Measurements from ENCODE around the gene CCDC136.

Gene CCDC136

DNA sequence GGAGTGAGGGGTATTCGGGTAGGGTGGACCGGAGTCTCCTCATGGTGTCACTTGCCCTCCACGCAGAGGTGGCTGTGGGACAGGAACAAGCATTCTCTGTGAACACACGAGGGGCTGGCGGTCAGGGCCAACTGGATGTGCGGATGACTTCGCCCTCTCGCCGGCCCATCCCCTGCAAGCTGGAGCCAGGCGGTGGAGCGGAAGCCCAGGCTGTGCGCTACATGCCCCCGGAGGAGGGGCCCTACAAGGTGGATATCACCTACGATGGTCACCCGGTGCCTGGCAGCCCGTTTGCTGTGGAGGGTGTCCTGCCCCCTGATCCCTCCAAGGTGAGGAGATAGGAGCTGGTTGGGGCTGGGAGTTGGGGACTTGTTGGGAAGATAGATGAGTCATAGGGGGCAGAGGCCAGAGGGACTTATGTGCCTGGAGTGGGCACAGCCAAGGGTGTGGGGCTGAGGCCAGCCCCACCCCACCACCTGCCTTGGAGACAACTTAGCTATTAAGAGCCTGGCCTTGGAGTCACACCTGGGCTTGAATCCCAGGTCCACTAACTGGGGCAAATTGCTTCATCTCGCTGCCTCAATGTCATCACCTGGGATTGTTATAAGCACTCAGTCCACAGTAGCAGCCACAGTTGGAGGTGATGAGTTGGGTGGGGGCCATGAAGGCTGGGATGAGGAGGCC lies 52.3 kb downstream of the CCDC136 start:
- no peak for DNase-seq (ENCODE audit: low read depth in 1 of 2, low spot score in 1 of 2)

- no peak for DNase-seq (ENCODE audit: low read depth in 1 of 2, low spot score in 1 of 2)
These were observed 53.1 kb downstream of the CCDC136 start for GRCh38 chr7:128844777-128845311.

DNA sequence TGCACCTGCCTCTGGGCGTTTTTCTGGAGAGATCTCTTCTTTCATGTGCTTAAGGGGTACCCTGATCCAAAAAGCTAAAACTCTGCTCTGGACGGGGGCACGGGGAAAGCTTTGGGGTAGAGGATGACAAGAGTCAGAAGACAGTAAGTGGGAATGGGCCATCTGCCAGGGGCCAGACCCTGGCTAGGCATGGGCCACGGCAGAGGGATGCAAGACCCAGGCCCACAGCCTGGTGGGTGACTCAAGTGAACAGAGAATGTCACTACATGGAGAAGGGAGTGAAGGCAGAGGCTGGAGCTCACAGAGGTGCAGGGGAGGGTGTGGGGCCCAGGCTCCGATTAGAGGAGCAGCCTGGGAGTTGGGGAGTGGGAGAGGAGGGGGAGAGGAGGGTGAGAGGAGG lies 53.7 kb downstream of the CCDC136 start:
- no peak for DNase-seq (ENCODE audit: low read depth in 1 of 2, low spot score in 1 of 2)

- no peak for DNase-seq (ENCODE audit: low read depth in 1 of 2, low spot score in 1 of 2)
These were observed 54.2 kb downstream of the CCDC136 start for GRCh38 chr7:128845987-128846386.

DNA sequence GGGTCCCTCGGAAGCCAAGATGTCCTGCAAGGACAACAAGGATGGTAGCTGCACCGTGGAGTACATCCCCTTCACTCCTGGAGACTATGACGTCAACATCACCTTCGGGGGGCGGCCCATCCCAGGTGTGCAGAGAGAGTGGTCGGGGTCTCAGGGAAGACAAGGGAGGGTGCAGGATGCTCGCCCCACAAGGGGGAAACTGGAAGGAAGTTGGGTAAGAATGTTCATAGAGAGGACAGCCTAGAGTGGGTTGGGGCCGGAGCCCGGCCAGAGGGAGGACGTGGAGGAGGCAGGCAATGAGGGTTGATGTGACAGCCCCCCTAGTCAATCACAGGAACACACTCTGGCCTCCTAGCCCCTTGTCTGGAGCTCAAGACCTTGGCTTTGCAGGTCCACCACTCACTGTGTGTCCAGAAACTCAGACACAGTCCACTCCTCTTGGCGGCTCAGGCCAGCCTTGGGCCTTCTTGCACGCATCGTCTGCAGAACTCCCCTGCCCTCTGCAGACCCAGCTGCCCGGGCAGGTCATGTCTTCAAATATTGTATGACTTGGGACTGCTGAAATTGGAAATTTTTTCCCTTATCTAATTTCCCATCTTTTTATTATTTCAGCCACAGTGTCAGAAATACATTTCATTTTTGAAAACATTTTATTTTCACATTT lies 55.1 kb downstream of the CCDC136 start:
- no peak for DNase-seq (ENCODE audit: low read depth in 1 of 2, low spot score in 1 of 2)

GRCh38 chr7:128847721-128848211 lies 56.0 kb downstream of the CCDC136 start:
- DNase-seq (ENCODE audit: low read depth in 1 of 2, low spot score in 1 of 2): no peak

DNA sequence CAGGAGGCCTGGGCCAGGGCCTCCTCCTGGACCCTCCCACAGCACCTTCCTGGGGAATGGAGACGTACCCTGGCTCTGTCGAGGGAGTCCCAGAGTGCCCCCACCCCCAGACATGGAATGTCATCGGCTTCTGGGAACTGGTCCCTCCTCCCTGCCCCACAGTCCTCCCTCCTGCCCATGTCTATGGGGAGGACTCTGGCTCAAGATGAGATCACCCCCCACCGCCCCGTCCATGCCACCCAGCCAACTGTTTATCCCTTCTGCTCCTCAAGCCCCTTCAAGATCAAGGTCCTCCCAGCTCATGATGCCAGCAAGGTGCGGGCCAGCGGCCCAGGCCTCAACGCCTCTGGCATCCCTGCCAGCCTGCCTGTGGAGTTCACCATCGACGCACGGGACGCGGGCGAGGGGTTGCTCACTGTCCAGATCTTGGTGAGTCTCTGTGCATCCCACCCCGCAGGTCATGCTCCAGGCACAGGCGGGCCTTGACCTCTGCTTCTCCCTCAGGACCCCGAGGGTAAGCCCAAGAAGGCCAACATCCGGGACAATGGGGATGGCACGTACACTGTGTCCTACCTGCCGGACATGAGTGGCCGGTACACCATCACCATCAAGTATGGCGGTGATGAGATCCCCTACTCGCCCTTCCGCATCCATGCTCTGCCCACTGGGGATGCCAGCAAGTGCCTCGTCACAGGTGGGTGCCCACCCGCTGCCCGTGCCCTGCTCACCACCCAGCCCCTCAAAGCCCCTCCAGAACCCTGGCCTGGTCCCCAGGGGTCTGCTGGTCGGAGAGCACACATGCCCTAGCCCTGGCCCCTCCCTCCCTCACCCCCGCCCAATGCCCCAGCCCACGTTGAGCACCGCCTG lies 56.8 kb downstream of the CCDC136 start:
- no peak for DNase-seq (ENCODE audit: low read depth in 1 of 2, low spot score in 1 of 2)

- DNase-seq (ENCODE audit: low read depth in 1 of 2, low spot score in 1 of 2): no peak
These were observed 57.4 kb downstream of the CCDC136 start for GRCh38 chr7:128849156-128849515.

- DNase-seq (ENCODE audit: low read depth in 1 of 2, low spot score in 1 of 2): no peak
These were observed 58.2 kb downstream of the CCDC136 start for GRCh38 chr7:128849804-128850490.

- no peak for DNase-seq (ENCODE audit: low read depth in 1 of 2, low spot score in 1 of 2)
These were observed 60.9 kb downstream of the CCDC136 start for GRCh38 chr7:128852537-128853254.

DNA sequence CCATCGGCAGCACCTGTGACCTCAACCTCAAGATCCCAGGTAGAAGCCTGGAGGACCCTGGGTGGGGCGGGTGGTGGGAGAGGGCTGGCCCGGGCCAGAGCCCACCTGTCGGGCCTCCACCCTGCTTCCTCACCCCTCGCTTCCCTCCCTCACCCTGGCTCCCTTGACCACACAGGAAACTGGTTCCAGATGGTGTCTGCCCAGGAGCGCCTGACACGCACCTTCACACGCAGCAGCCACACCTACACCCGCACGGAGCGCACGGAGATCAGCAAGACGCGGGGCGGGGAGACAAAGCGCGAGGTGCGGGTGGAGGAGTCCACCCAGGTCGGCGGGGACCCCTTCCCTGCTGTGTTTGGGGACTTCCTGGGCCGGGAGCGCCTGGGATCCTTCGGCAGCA lies 62.0 kb downstream of the CCDC136 start:
- no peak for DNase-seq (ENCODE audit: low read depth in 1 of 2, low spot score in 1 of 2)

GRCh38 chr7:128854396-128854795 lies 62.6 kb downstream of the CCDC136 start:
- DNase-seq (ENCODE audit: low read depth in 1 of 2, low spot score in 1 of 2): no peak

DNA sequence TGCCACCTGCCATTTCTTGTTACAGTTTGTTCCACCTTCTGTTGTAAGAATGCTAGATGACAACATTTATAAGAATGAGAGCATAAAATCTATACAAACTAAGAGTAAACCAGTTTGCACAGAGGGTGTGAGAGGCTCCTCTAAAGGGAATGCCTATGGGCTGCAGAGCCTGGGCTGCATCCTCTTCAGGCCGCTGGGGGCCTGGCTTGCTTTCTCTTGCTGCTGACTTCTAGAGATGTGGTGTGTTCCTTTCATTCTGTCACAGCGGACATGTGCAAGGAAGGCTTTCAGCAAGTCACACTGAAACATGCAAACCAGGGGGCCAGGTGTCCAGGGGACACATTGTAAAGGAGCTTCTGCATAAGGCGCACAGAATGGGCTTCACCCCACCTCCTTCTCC lies 63.8 kb downstream of the CCDC136 start:
- DNase-seq (ENCODE audit: low read depth in 1 of 2, low spot score in 1 of 2): no peak

DNA sequence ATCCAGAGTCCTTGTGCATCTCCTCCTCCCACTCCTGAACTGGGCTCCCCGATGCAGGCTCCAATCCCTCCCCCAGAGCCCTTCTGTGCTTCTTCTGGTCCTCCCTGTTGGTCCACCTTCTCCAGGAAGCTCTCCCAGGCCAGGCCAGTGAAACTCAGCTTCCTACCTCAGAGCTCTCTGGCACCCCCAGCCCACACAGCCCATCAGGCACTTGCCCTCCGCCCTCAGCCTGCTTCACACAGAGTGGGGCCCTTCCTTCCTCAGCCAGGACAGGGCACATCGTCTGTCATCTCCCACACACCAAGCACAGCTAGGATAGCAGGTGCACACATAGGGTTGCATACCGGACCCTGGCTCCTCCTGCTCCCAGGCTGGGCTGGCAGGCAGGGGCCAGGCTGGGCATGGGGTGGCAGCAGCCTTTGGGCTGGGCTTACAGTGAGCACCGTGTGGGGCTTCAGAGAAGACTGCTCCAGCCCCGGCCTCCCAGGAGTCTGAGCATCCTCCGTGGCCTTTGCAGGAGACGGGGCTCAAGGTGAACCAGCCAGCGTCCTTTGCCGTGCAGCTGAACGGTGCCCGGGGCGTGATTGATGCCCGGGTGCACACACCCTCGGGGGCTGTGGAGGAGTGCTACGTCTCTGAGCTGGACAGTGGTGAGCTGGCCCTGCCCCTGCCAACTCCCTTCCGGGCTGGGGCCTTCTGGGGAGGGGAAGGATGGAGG lies 64.4 kb downstream of the CCDC136 start:
- no peak for DNase-seq (ENCODE audit: low read depth in 1 of 2, low spot score in 1 of 2)

DNA sequence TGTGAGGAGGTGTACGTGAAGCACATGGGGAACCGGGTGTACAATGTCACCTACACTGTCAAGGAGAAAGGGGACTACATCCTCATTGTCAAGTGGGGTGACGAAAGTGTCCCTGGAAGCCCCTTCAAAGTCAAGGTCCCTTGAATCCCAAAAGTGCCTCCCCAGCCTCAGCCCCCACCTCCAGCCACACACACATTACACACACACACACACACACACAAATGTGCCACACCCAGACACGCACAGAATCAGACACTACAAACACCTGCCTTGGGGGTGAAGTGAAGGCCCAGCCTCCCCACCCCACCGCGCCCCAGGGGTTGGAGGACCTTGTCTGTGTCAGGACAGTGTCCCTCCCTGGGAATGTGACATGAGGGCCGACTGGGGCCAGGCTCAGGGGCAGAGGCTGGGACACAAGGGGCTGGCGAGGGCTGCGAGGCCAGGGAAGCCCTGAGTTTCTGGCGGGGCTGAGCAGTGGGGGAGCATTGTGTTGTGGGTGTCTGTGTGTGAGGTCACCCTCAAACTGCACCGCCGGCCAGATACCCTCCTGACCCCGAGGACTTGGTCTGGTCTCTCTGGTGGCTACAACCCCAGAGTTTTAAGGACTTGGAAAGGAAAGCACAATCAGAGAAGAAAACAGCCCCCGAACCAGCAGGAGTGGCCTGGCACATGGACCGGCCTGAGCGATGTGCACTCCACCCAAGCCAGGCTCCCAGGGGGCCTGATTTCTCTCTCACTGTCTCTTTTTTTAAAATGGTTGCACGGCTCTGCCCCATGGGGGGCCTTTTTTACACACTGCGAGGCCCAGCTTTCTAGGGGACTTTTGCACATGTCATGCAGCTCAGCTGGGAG lies 66.8 kb downstream of the CCDC136 start:
- no peak for DNase-seq (ENCODE audit: low read depth in 1 of 2, low spot score in 1 of 2)

DNA sequence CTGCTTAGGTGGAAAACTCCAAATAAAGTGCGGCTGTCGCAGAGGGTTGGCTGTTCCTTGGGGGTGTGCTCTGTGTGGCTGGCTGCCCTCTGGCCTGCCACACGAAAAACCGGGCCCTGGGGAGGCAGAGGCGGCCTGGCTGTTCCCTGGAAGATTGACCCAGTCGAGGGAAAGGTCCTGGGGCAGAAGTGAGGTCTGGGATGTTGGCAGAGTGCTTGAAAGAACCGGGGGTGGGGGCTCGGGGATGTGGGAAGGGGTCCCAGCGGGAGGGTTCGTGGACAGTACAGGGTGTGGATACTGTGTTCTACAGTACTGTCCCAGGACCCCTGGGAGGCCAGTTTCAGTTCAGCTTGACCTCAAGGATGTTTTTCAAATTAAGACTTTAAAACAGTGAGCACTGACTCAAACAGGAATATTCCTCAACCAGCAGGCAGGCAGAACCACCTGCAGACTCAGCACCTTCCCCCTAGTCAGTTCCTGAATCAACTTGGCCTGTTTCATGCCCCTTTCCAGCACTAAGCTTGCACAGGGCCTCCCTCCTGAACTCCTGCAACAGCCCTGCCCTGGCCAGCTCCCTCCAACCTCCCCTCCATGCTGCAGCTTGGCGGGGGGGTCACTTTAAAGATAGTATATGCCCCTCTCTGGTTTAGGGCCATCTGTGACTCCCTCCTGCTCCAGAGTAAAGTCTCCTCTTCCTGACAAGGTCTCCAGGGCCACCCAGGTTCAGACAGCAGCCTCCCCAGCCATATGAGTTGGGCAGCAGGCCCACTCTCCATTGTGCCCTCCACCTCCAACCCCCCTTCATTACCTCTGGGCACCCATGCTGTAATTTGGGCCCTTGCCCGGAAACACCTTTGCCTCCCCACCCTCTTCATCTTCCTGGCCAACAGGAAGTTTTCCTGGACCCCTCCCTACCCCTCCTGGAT lies 67.7 kb downstream of the CCDC136 start:
- DNase-seq (ENCODE audit: low read depth in 1 of 2, low spot score in 1 of 2): no peak

GRCh38 chr7:128860158-128861073 lies 68.6 kb downstream of the CCDC136 start:
- no peak for DNase-seq (ENCODE audit: low read depth in 1 of 2, low spot score in 1 of 2)

Data from activated CD4-positive, alpha-beta T cell treated with anti-CD3 and anti-CD28 coated beads, Interleukin-2, amount 50 U/mL, for 24 hours (primary cell).